B cell (primary cell): ENCODE measurements around the gene CACHD1.

Experiments used
- CTCF ChIP-seq: fragments of 200-600 bp; IDR thresholded peaks from one replicate; pipeline ENCODE4 v1.8.0; 2022; ENCODE audit warnings: antibody characterized with exemption, mild to moderate bottlenecking
- EZH2 ChIP-seq: IDR thresholded peaks from 2 replicates; pipeline ENCODE4 v1.6.1; 2012; ENCODE audit warnings: borderline replicate concordance, low read depth, mild to moderate bottlenecking, moderate library complexity, low read length; ENCODE audit not compliant: insufficient read depth, poor library complexity, severe bottlenecking

GRCh38 chr1:64499011-64499410, 29.1 kb downstream of the CACHD1 start:
- TF ChIP-seq EZH2 (no peak), CTCF (no peak)
